B cell (primary cell): ENCODE data around the gene FAF2. TPM values are rescaled to one million over a fixed set of nuclear protein-coding genes. Genes with fewer than 3 reads are reported as not detected.

Source experiments
- ATAC-seq: fragments of 200-7000 bp; cut with Tn5 transposase; one replicate; pipeline ENCODE4 v1.10.0; 2021; ENCODE audit warnings: low read depth, mild to moderate bottlenecking, moderate number of reproducible peaks, moderate library complexity
- CTCF ChIA-PET: fragments of 350-600 bp; sonication (Branson Sonifier 250); formaldehyde crosslinking; loops from one replicate; lab custom pipeline; 2021; ENCODE audit warnings: antibody characterized with exemption, inconsistent platforms; lab: Charles Lee
- POLR2A ChIA-PET: fragments of 350-600 bp; sonication (Branson Sonifier 250); formaldehyde crosslinking; loops from one replicate; lab custom pipeline; 2021; ENCODE audit warnings: antibody characterized with exemption; lab: Charles Lee
- DNase-seq: peaks from one replicate; pipeline ENCODE4 v3.0.0; 2013
- H2AFZ ChIP-seq: 2 replicates; pipeline ENCODE4 v1.6.1; 2012; ENCODE audit warnings: mild to moderate bottlenecking, low read depth, low read length; ENCODE audit not compliant: insufficient read depth, poor library complexity, severe bottlenecking
- H3K27ac ChIP-seq, 2 donors: 1 replicate in 1 of 2; 2 replicates in 1 of 2; pipeline ENCODE4 v1.5.1; 2012 to 2013; ENCODE audit warnings: low read length in 2 of 2, mild to moderate bottlenecking in 2 of 2, moderate library complexity in 1 of 2
- H3K27me3 ChIP-seq, 4 experiments: fragments of 200-600 bp in 1 of 4; sonication (generic) in 1 of 4; replicated peaks in 1 of 4; 1 replicate in 2 of 4; 2 replicates in 2 of 4; pipeline versions ENCODE4 v1.6.1 to v1.7.0; 2013 to 2016; ENCODE audit warnings: low read length in 3 of 4, mild to moderate bottlenecking in 2 of 4, mixed read lengths in 1 of 4, moderate library complexity in 1 of 4; ENCODE audit not compliant: insufficient read depth in 4 of 4, control insufficient read depth in 3 of 4; ENCODE audit errors: control extremely low read depth in 1 of 4
- H3K36me3 ChIP-seq, 2 experiments: replicated peaks in 1 of 2; 1 replicate in 1 of 2; 2 replicates in 1 of 2; pipeline versions ENCODE4 v1.6.1 to v1.7.1; 2013; ENCODE audit warnings: low read length in 1 of 2; ENCODE audit not compliant: insufficient read depth in 2 of 2, control insufficient read depth in 1 of 2; ENCODE audit errors: control extremely low read depth in 1 of 2, extremely low read depth in 1 of 2
- H3K4me1 ChIP-seq, 2 donors: fragments of 200-600 bp in 1 of 2; sonication (generic) in 1 of 2; 1 replicate in 1 of 2; 2 replicates in 1 of 2; pipeline versions ENCODE4 v1.5.1 to v1.6.1; 2013 to 2017; ENCODE audit warnings: low read length in 2 of 2; ENCODE audit not compliant: control insufficient read depth in 2 of 2, insufficient read depth in 2 of 2
- H3K4me2 ChIP-seq: replicated peaks from 2 replicates; pipeline ENCODE3; 2012; ENCODE audit warnings: mild to moderate bottlenecking, low read depth, low read length; ENCODE audit not compliant: poor library complexity, severe bottlenecking
- H3K4me3 ChIP-seq, 5 experiments: fragments of 200-600 bp in 1 of 5; sonication (generic) in 1 of 5; 1 replicate in 3 of 5; 2 replicates in 2 of 5; pipeline versions ENCODE4 v1.5.1 to v1.7.0; 2011 to 2016; ENCODE audit warnings: low read length in 4 of 5, mild to moderate bottlenecking in 4 of 5, low read depth in 2 of 5, control low read depth in 1 of 5, moderate library complexity in 1 of 5; ENCODE audit not compliant: insufficient read depth in 1 of 5; ENCODE audit errors: control extremely low read depth in 1 of 5, extremely low read depth in 1 of 5
- H3K79me2 ChIP-seq: fragments of 200-600 bp; sonication (generic); one replicate; pipeline ENCODE4 v1.6.0; 2016; ENCODE audit warnings: low read length; ENCODE audit not compliant: control insufficient read depth, insufficient read depth
- H3K9ac ChIP-seq: fragments of 200-600 bp; sonication (generic); 2 replicates; pipeline ENCODE4 v1.6.1; 2017; ENCODE audit warnings: mild to moderate bottlenecking, low read length, moderate library complexity
- H3K9me3 ChIP-seq, 3 donors: one replicate each; pipeline versions ENCODE4 v1.6.1 to v1.7.1; 2013; ENCODE audit warnings: low read length in 2 of 3; ENCODE audit not compliant: control insufficient read depth in 2 of 3, insufficient read depth in 1 of 3; ENCODE audit errors: control extremely low read depth in 1 of 3
- H4K20me1 ChIP-seq: 2 replicates; pipeline ENCODE4 v1.6.0; 2012; ENCODE audit warnings: mild to moderate bottlenecking, low read length; ENCODE audit not compliant: insufficient read depth, control insufficient read depth, poor library complexity, severe bottlenecking
- H3K27ac Mint-ChIP-seq: one replicate; pipeline ENCODE4 v1.8.0; 2021; ENCODE audit warnings: mixed read lengths
- H3K27me3 Mint-ChIP-seq: one replicate; pipeline ENCODE4 v1.8.0; 2021; ENCODE audit warnings: mixed read lengths
- H3K4me1 Mint-ChIP-seq: one replicate; pipeline ENCODE4 v1.8.0; 2021; ENCODE audit warnings: mixed read lengths
- H3K4me3 Mint-ChIP-seq: one replicate; pipeline ENCODE4 v1.8.0; 2021; ENCODE audit warnings: mixed read lengths
- H3K9me3 Mint-ChIP-seq: one replicate; pipeline ENCODE4 v1.8.0; 2022; ENCODE audit warnings: mixed read lengths; ENCODE audit not compliant: insufficient read depth
- CTCF ChIP-seq: fragments of 200-600 bp; IDR thresholded peaks from one replicate; pipeline ENCODE4 v1.8.0; 2022; ENCODE audit warnings: antibody characterized with exemption, mild to moderate bottlenecking
- EZH2 ChIP-seq: IDR thresholded peaks from 2 replicates; pipeline ENCODE4 v1.6.1; 2012; ENCODE audit warnings: borderline replicate concordance, low read depth, mild to moderate bottlenecking, moderate library complexity, low read length; ENCODE audit not compliant: insufficient read depth, poor library complexity, severe bottlenecking
- WGBS: methylation state at CpG from one replicate; pipeline ENCODE4 v1.1.5; 2013; ENCODE audit warnings: missing lambda C conversion rate; ENCODE audit not compliant: insufficient coverage; 5-methylcytosine and 5-hydroxymethylcytosine counted together
- intact Hi-C: fragments of 100-400 bp; cut with micrococcal nuclease; formaldehyde crosslinking; loops from one replicate; pipeline ENCODE4 v1.10.0; 2022
- polyA plus RNA-seq: library from polyadenylated mRNA; depleted of rRNA; stranded (reverse); fragments of >200 nt; gene quantifications from 2 replicates; pipeline ENCODE4 v1.2.3, GENCODE V29; 2012
- total RNA-seq, 2 donors: library from RNA; stranded (reverse); fragments of 120-200 nt in 1 of 2; gene quantifications; 1 replicate in 1 of 2; 2 replicates in 1 of 2; pipeline versions ENCODE4 v1.2.3 to v1.2.4, GENCODE V29; 2013 to 2022

Gene FAF2
- total and polyA plus RNA-seq, 2 donors (not counting 1 experiment from before 2014, with no cell fraction given), result 10.9 to 35.1 TPM

DNA sequence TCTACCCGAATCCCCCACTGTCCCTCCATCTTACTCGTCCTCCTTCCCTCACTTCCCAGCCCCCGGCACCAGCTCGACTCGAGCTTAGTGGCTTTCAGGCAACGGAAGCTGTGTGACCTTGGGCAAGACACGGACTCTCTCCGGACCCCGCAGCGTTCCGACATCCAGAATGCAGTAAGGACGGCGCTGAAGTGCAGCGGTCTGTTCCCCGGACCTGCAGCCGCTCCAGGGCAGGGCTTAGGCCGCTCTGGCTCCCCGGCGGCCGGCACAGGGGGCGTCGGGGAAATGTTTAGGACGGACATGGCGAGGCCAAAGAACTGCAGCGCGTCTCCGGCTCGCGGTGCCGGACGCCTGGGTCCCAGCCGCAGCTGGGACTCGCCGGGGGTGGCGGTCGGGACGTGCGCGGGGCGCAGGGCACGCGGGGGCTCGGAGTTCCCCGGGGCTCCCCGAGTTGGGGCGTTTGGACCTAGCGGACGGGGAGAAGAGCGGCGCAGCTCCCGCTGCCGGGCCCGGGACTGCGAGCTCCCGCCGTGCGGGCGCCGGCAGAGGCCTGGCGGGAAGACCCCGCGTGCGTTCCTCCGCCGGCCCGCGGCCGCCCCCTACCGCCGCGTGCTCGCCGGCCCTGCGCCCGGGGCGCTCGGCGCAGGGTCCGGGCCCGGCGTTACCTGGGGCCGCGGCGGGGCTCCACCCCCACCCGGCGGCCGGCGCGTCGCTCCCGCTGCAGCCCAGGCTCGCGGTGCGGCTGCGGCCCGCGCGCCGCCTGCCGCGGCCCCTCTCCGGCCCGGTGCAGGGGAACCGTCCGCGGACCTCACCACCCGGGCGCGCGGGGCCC, 94.6 kb downstream of the FAF2 start:
- no peak for TF ChIP-seq EZH2
- peak; percentile 13 for TF ChIP-seq CTCF
- ChIA-PET POLR2A (interaction anchor here (0.6 to 2.8 kb wide), 9 partner anchors 8 to 454 kb away, joined by 3 to 8 read pairs (median 5); partner anchors contain the start of gene TSPAN17), CTCF (interaction anchor here (0.6 to 2.9 kb wide), 20 partner anchors 8 to 813 kb away, joined by 3 to 28 read pairs (median 4); partner anchors contain the start of genes CLTB, FAF2, HIGD2A and KIAA1191)
- Histone ChIP-seq H3K9me3 (peaks cover 0 to 8% (median 0%) of the 10 kb centered on the region in 3 donors), H3K4me3 (peak overlapping the region; percentile 6 to 79 (median 73)), H3K27ac (peak overlapping the region; percentile 77 to 85), H2AFZ (peak overlapping the region; percentile 92), H3K36me3 (no peaks in the 10 kb centered on the region), H3K4me2 (peak overlapping the region; percentile 81), H3K79me2 (peaks cover 20% of the 10 kb centered on the region), H4K20me1 (peaks cover 13% of the 10 kb centered on the region), H3K9ac (peak overlapping the region; percentile 72), H3K27me3 (no peaks in the 10 kb centered on the region), H3K4me1 (peaks cover 36 to 43% of the 10 kb centered on the region in 2 donors)
- Mint-ChIP-seq H3K9me3 (no peaks in the 10 kb centered on the region), H3K4me1 (peaks cover 54% of the 10 kb centered on the region), H3K27me3 (no peaks in the 10 kb centered on the region), H3K4me3 (peak overlapping the region; percentile 96), H3K27ac (peak overlapping the region; percentile 98)
- 1% methylated on average over 110 of the region's 110 CpGs for WGBS
- intact Hi-C loops, result loop anchor here (1.0 to 5.0 kb wide), 6 partner anchors 89 to 884 kb away; partner anchors contain the start of genes CLTB, EIF4E1B, FAF2 and GRK6
- DNase-seq, result peak; percentile 69
- ATAC-seq, result peak; percentile 58
